Measurements from ENCODE around the gene TP53TG5.

DNA sequence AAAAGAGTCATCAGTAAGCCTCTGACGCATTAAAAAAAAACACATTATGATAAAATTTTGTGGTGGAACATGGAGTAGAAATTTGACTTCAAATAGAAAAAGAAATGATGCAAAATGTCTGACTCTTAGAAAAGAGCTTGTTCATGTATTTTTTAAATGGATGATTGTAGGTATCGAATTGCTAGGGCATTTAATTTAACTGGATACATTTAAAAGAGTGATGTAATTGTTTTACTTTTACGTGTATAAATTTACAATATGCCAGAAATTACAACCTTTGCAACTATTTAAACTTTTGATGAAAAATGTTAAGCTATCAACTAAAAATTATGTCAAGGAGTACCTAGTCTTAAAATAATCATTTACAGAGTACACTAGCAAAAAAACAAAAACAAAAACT is 25.4 kb downstream of the TP53TG5 start:
- TF ChIP-seq SP1 (IDR thresholded peaks at IDR 0.05) (no peak), BHLHE40 (IDR thresholded peaks at IDR 0.05; ENCODE audit: borderline replicate concordance) (no peak), L3MBTL2 (conservative IDR thresholded peaks at IDR 0.05) (no peak), ELF4 (IDR thresholded peaks at IDR 0.05) (no peak), FOXK2 (IDR thresholded peaks at IDR 0.05) (no peak), SUZ12 (IDR thresholded peaks at IDR 0.05) (no peak), FOXM1 (IDR thresholded peaks at IDR 0.05; ENCODE audit: borderline replicate concordance) (no peak), LEF1 (IDR thresholded peaks at IDR 0.05; ENCODE audit: borderline replicate concordance) (no peak)
- TF ChIP-seq, protein P1, sequence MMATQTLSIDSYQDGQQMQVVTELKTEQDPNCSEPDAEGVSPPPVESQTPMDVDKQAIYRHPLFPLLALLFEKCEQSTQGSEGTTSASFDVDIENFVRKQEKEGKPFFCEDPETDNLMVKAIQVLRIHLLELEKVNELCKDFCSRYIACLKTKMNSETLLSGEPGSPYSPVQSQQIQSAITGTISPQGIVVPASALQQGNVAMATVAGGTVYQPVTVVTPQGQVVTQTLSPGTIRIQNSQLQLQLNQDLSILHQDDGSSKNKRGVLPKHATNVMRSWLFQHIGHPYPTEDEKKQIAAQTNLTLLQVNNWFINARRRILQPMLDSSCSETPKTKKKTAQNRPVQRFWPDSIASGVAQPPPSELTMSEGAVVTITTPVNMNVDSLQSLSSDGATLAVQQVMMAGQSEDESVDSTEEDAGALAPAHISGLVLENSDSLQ (IDR thresholded peaks at IDR 0.05) = no peak

Measured in HEK293T (cell line).